Measurements from ENCODE around the gene SELENON.

Gene SELENON

DNA sequence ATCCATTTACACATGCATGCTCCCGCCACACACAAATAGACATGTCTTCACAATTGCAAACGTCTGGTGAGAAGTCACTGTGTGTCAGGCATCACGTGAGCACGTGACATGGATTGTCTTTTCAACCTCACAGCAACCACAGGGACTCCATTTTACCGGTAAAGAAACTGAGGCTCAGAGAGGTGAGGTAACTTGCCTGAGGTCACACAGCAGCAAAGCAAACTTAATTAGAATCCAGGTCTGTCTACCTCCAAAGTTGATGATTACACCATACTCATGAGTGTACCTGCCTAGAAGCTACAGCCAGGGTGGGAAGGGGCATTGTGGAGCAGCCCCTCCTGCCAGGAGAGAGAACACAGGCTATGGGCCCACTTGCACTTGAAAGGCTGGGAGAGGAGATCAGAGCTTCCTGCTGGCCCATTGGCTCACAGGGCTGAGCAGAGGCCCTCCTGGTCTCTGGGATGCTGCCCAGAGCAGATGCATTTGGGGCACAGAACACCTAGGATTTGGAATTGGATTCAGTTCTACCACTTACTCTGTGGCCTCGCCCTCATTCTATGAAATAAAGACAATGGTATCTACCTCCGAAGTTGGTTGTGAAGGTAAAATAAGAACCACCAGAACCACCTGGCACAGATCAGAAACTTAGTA, 44.4 kb upstream of the SELENON start:
- no peaks in the 10 kb centered on the region for H4K20me1 ChIP-seq (ENCODE audit: insufficient read depth)
- no peak overlapping the region for H3K27ac ChIP-seq
- no peak for TF ChIP-seq CTCF (conservative IDR thresholded peaks at IDR 0.05; ENCODE audit: low read depth, low read length)
- H3K9ac ChIP-seq = no peak overlapping the region
- no peak overlapping the region for H3K4me2 ChIP-seq
- H3K36me3 ChIP-seq (ENCODE audit: insufficient read depth) = no peaks in the 10 kb centered on the region
- H2AFZ ChIP-seq (ENCODE audit: low read depth) = no peak overlapping the region
- H3K27me3 ChIP-seq (ENCODE audit: insufficient read depth, low read depth) = no peaks in the 10 kb centered on the region
- no peak overlapping the region for H3K4me3 ChIP-seq (IDR thresholded peaks at IDR 0.05; ENCODE audit: insufficient read depth, low read depth, low read length)
- H3K79me2 ChIP-seq (ENCODE audit: insufficient read depth, low read depth) = no peaks in the 10 kb centered on the region
- no peaks in the 10 kb centered on the region for H3K4me1 ChIP-seq (ENCODE audit: low read depth, poor library complexity, severe bottlenecking)

DNA sequence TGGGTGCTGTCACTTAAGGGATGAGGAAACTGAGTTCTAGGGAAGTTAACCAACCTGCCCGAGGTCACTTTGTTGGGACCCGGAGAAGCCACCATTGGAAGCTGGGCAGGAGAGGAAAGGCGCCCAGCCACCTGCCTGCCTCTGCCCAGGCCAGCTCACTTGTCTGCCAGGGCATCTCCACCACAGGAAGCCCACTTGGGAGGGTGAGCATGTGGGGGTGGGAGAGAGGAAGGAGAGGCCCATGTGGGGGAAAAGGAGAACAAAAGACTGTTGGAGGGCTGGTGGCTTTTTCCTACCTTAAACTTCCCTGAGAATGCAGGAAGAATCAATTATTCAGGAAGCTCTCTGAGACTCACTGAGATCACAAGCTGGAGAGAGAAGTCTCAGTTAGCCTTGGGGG, 43.8 kb upstream of the SELENON start:
- Histone ChIP-seq H3K27ac (no peak overlapping the region), H3K27me3 (ENCODE audit: insufficient read depth, low read depth) (no peaks in the 10 kb centered on the region), H3K36me3 (ENCODE audit: insufficient read depth) (no peaks in the 10 kb centered on the region), H3K4me2 (no peak overlapping the region), H3K9ac (no peak overlapping the region), H2AFZ (ENCODE audit: low read depth) (no peak overlapping the region), H3K79me2 (ENCODE audit: insufficient read depth, low read depth) (no peaks in the 10 kb centered on the region), H3K4me3 (IDR thresholded peaks at IDR 0.05; ENCODE audit: insufficient read depth, low read depth, low read length) (no peak overlapping the region), H3K4me1 (ENCODE audit: low read depth, poor library complexity, severe bottlenecking) (no peaks in the 10 kb centered on the region), H4K20me1 (ENCODE audit: insufficient read depth) (no peaks in the 10 kb centered on the region)
- no peak for TF ChIP-seq CTCF (conservative IDR thresholded peaks at IDR 0.05; ENCODE audit: low read depth, low read length)

DNA sequence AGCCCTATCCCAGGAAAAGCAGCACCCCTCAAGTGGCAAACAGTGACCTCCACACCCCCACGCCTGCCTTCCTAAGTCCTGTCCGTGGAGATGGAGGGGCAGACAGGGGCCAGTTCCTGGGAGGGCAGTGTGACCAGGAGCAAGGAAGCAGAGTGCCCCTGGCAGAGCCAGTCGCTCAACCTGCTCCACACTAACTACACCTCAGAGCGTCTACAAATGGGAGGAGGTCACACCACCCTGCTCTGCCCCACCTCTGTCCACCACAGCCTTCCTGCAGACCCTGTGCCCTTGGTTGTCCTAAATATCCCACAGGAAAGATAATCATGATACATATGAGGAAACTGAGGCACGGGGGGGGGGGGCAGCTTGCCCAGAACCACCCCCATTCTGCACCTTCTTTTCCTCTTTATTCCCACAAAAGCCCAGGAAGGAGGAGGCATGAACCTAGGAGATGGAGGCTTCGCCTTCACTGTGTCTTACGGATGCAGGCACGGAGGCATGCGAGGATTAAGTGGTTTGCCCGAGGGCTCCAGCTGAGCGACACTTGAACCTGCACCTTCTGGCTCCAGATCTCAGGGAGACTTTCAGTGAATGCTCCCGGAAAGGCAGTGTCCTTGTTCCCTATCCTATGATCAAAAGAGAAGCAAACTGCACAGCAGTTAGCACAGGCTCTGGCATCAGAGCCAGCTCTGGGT, 42.7 kb upstream of the SELENON start:
- Histone ChIP-seq H3K27me3 (ENCODE audit: insufficient read depth, low read depth) (no peaks in the 10 kb centered on the region), H3K4me1 (ENCODE audit: low read depth, poor library complexity, severe bottlenecking) (no peaks in the 10 kb centered on the region), H2AFZ (ENCODE audit: low read depth) (no peak overlapping the region), H3K79me2 (ENCODE audit: insufficient read depth, low read depth) (no peaks in the 10 kb centered on the region), H3K4me3 (IDR thresholded peaks at IDR 0.05; ENCODE audit: insufficient read depth, low read depth, low read length) (no peak overlapping the region), H3K36me3 (ENCODE audit: insufficient read depth) (no peaks in the 10 kb centered on the region), H3K9ac (no peak overlapping the region), H4K20me1 (ENCODE audit: insufficient read depth) (no peaks in the 10 kb centered on the region), H3K27ac (no peak overlapping the region), H3K4me2 (no peak overlapping the region)
- TF ChIP-seq CTCF (conservative IDR thresholded peaks at IDR 0.05; ENCODE audit: low read depth, low read length) = no peak

- H3K4me1 ChIP-seq (ENCODE audit: low read depth, poor library complexity, severe bottlenecking) = peaks cover under 1% of the 10 kb centered on the region
- no peaks in the 10 kb centered on the region for H3K27me3 ChIP-seq (ENCODE audit: insufficient read depth, low read depth)
- no peak overlapping the region for H2AFZ ChIP-seq (ENCODE audit: low read depth)
- H4K20me1 ChIP-seq (ENCODE audit: insufficient read depth) = no peaks in the 10 kb centered on the region
- H3K79me2 ChIP-seq (ENCODE audit: insufficient read depth, low read depth) = no peaks in the 10 kb centered on the region
- no peaks in the 10 kb centered on the region for H3K36me3 ChIP-seq (ENCODE audit: insufficient read depth)
- no peak overlapping the region for H3K4me2 ChIP-seq
- TF ChIP-seq CTCF (conservative IDR thresholded peaks at IDR 0.05; ENCODE audit: low read depth, low read length) = no peak
- no peak overlapping the region for H3K9ac ChIP-seq
- H3K4me3 ChIP-seq (IDR thresholded peaks at IDR 0.05; ENCODE audit: insufficient read depth, low read depth, low read length) = no peak overlapping the region
- no peak overlapping the region for H3K27ac ChIP-seq
Measured at GRCh38 chr1:25757846-25758185, 42.2 kb upstream of the SELENON start.

Data from KMS-11 (cell line).